Ectodermal cell (in vitro differentiated cells): Measurements from ENCODE around the gene SGMS1.
"Not testable (repeated sequence)": the region's sequence is repeated elsewhere in the genome, so short reads cannot be mapped to it uniquely, and the experiment has no call there.

Source experiments
- H3K27ac ChIP-seq: 2 replicates; pipeline ENCODE4 v1.7.0; 2013; ENCODE audit warnings: mild to moderate bottlenecking, low read depth, low read length; ENCODE audit not compliant: insufficient read depth, poor library complexity, severe bottlenecking
- H3K27me3 ChIP-seq: 2 replicates; pipeline ENCODE4 v1.7.0; 2013; ENCODE audit warnings: mild to moderate bottlenecking, low read length; ENCODE audit not compliant: insufficient read depth, control insufficient read depth, poor library complexity, severe bottlenecking
- H3K36me3 ChIP-seq: one replicate; pipeline ENCODE4 v1.7.0; 2013; ENCODE audit warnings: low read length; ENCODE audit not compliant: control insufficient read depth, insufficient read depth
- H3K4me1 ChIP-seq: one replicate; pipeline ENCODE4 v1.7.0; 2013; ENCODE audit warnings: low read length; ENCODE audit not compliant: control insufficient read depth, insufficient read depth
- H3K4me3 ChIP-seq: 2 replicates; pipeline ENCODE4 v1.7.0; 2013; ENCODE audit warnings: low read depth, low read length, control low read depth; ENCODE audit not compliant: insufficient read depth
- H3K9me3 ChIP-seq: 2 replicates; pipeline ENCODE4 v1.7.0; 2013; ENCODE audit warnings: mild to moderate bottlenecking, low read length, moderate library complexity; ENCODE audit not compliant: control insufficient read depth
- WGBS, 2 experiments: methylation state at CpG; one replicate each; pipeline ENCODE4 v1.1.7; 2013; ENCODE audit warnings: missing lambda C conversion rate in 2 of 2; 5-methylcytosine and 5-hydroxymethylcytosine counted together

Gene SGMS1

GRCh38 chr10:50280049-50280841 is 343.5 kb downstream of the SGMS1 start:
- no peaks in the 10 kb centered on the region for H3K4me1 ChIP-seq
- H3K9me3 ChIP-seq: no peaks in the 10 kb centered on the region
- H3K36me3 ChIP-seq: no peaks in the 10 kb centered on the region
- no peaks in the 10 kb centered on the region for H3K27me3 ChIP-seq
- H3K4me3 ChIP-seq: no peak overlapping the region
- H3K27ac ChIP-seq: no peak overlapping the region
- WGBS, 2 experiments: 87 to 88% methylated on average over 5 of the region's 5 CpGs

- H3K4me1 ChIP-seq: no peaks in the 10 kb centered on the region
- H3K9me3 ChIP-seq: no peaks in the 10 kb centered on the region
- H3K36me3 ChIP-seq: no peaks in the 10 kb centered on the region
- no peak overlapping the region for H3K27ac ChIP-seq
- no peak overlapping the region for H3K4me3 ChIP-seq
- 68% methylated on average over 5 of the region's 5 CpGs for WGBS, 2 experiments
- no peaks in the 10 kb centered on the region for H3K27me3 ChIP-seq
Measured at GRCh38 chr10:50279489-50279888, 344.3 kb downstream of the SGMS1 start.

GRCh38 chr10:50275650-50276235 is 348.0 kb downstream of the SGMS1 start:
- Histone ChIP-seq H3K4me3 (no peak overlapping the region), H3K9me3 (no peaks in the 10 kb centered on the region), H3K27ac (no peak overlapping the region), H3K4me1 (no peaks in the 10 kb centered on the region), H3K36me3 (no peaks in the 10 kb centered on the region), H3K27me3 (no peaks in the 10 kb centered on the region)
- WGBS, 2 experiments: 52 to 62% methylated on average over 3 of the region's 3 CpGs

- Histone ChIP-seq H3K27me3 (no peaks in the 10 kb centered on the region), H3K27ac (no peak overlapping the region), H3K4me3 (no peak overlapping the region), H3K9me3 (no peaks in the 10 kb centered on the region), H3K4me1 (no peaks in the 10 kb centered on the region), H3K36me3 (no peaks in the 10 kb centered on the region)
- WGBS, 2 experiments: 92 to 95% methylated on average over 7 of the region's 7 CpGs
Measured at GRCh38 chr10:50272531-50272930, 351.2 kb downstream of the SGMS1 start.

GRCh38 chr10:50271564-50272250 is 352.0 kb downstream of the SGMS1 start:
- WGBS, 2 experiments: 95 to 96% methylated on average over 1 to 3 of the region's 3 CpGs
- Histone ChIP-seq H3K9me3 (no peaks in the 10 kb centered on the region), H3K27me3 (no peaks in the 10 kb centered on the region), H3K36me3 (no peaks in the 10 kb centered on the region), H3K27ac (no peak overlapping the region), H3K4me1 (no peaks in the 10 kb centered on the region), H3K4me3 (no peak overlapping the region)

- not testable (repeated sequence) for H3K27ac ChIP-seq, H3K9me3 ChIP-seq, H3K4me1 ChIP-seq, H3K36me3 ChIP-seq, H3K4me3 ChIP-seq, H3K27me3 ChIP-seq
- WGBS, 2 experiments: no CpG with 5 or more reads among the region's 3 CpGs
Measured at GRCh38 chr10:50267877-50268276, 355.9 kb downstream of the SGMS1 start.

GRCh38 chr10:50262625-50263024 is 361.1 kb downstream of the SGMS1 start:
- WGBS, 2 experiments: 88 to 92% methylated on average over 10 of the region's 10 CpGs
- not testable (repeated sequence) for H3K36me3 ChIP-seq, H3K9me3 ChIP-seq, H3K4me1 ChIP-seq, H3K27me3 ChIP-seq, H3K27ac ChIP-seq, H3K4me3 ChIP-seq

- Histone ChIP-seq H3K4me1 (no peaks in the 10 kb centered on the region), H3K9me3 (no peaks in the 10 kb centered on the region), H3K4me3 (no peak overlapping the region), H3K27ac (no peak overlapping the region), H3K36me3 (no peaks in the 10 kb centered on the region), H3K27me3 (no peaks in the 10 kb centered on the region)
- 84 to 93% methylated on average over 2 of the region's 2 CpGs for WGBS, 2 experiments
Measured at GRCh38 chr10:50260791-50261281, 362.9 kb downstream of the SGMS1 start.
